ENCODE data around the gene CALHM4. TPM values are rescaled to one million over a fixed set of nuclear protein-coding genes. Genes with fewer than 3 reads are reported as not detected.

Gene CALHM4
- total RNA-seq, 2 experiments from 2014 or later = not detected

GRCh38 chr6:116513224-116513875 lies 40.2 kb upstream of the CALHM4 start:
- no peak overlapping the region for H3K4me3 ChIP-seq (ENCODE audit: low read depth, low read length, poor library complexity, severe bottlenecking)
- DNase-seq (ENCODE audit: low spot score) = no peak
- no peaks in the 10 kb centered on the region for H3K9me2 ChIP-seq (ENCODE audit: insufficient read depth, low read length)
- ChIA-PET CTCF (ENCODE audit: unreplicated experiment) (no interaction called here), POLR2A (interaction anchor here (0.7 to 2.1 kb wide), 4 partner anchors 11 to 80 kb away, joined by 3 to 6 read pairs (median 4); no protein-coding TSS in a partner anchor)
- intact Hi-C loops (cut with micrococcal nuclease; ENCODE audit: unreplicated experiment) = no loop called here
- no peaks in the 10 kb centered on the region for H4K20me1 ChIP-seq (ENCODE audit: insufficient read depth, low read length)
- no peak overlapping the region for H2AFZ ChIP-seq (ENCODE audit: low read length)
- no peak overlapping the region for H3K27ac ChIP-seq (ENCODE audit: low read depth, low read length, poor library complexity, severe bottlenecking)
- H3K9me3 ChIP-seq (ENCODE audit: low read length) = no peaks in the 10 kb centered on the region
- TF ChIP-seq EZH2phosphoT487 (IDR thresholded peaks at IDR 0.05; ENCODE audit: borderline replicate concordance, low read depth, low read length) (no peak), CTCF (conservative IDR thresholded peaks at IDR 0.05; ENCODE audit: low read length) (no peak)
- H3K4me2 ChIP-seq (ENCODE audit: low read length) = no peak overlapping the region
- no peaks in the 10 kb centered on the region for H3K36me3 ChIP-seq (ENCODE audit: insufficient read depth, low read length)
- no peaks in the 10 kb centered on the region for H3K4me1 ChIP-seq (ENCODE audit: insufficient read depth, low read length, poor library complexity, severe bottlenecking)
- H3K79me2 ChIP-seq (ENCODE audit: insufficient read depth, low read depth, low read length) = no peaks in the 10 kb centered on the region
- BruUV-seq (replicated peaks) = no TSS peak

- intact Hi-C loops (cut with micrococcal nuclease; ENCODE audit: unreplicated experiment) = no loop called here
- Histone ChIP-seq H3K36me3 (ENCODE audit: insufficient read depth, low read length) (no peaks in the 10 kb centered on the region), H3K4me3 (ENCODE audit: low read depth, low read length, poor library complexity, severe bottlenecking) (no peak overlapping the region), H3K9me3 (ENCODE audit: low read length) (no peaks in the 10 kb centered on the region), H3K4me2 (ENCODE audit: low read length) (no peak overlapping the region), H4K20me1 (ENCODE audit: insufficient read depth, low read length) (no peaks in the 10 kb centered on the region), H3K27ac (ENCODE audit: low read depth, low read length, poor library complexity, severe bottlenecking) (no peak overlapping the region), H3K79me2 (ENCODE audit: insufficient read depth, low read depth, low read length) (no peaks in the 10 kb centered on the region), H3K4me1 (ENCODE audit: insufficient read depth, low read length, poor library complexity, severe bottlenecking) (no peaks in the 10 kb centered on the region), H3K9me2 (ENCODE audit: insufficient read depth, low read length) (no peaks in the 10 kb centered on the region), H2AFZ (ENCODE audit: low read length) (no peak overlapping the region)
- CTCF ChIA-PET (ENCODE audit: unreplicated experiment) = no interaction called here
- POLR2A ChIA-PET = interaction anchor here (0.6 to 2.0 kb wide), 5 partner anchors 10 to 106 kb away, joined by 3 to 5 read pairs (median 3); no protein-coding TSS in a partner anchor
- DNase-seq (ENCODE audit: low spot score) = no peak
- no TSS peak for BruUV-seq (replicated peaks)
- TF ChIP-seq EZH2phosphoT487 (IDR thresholded peaks at IDR 0.05; ENCODE audit: borderline replicate concordance, low read depth, low read length) (no peak), CTCF (conservative IDR thresholded peaks at IDR 0.05; ENCODE audit: low read length) (no peak)
Observed at GRCh38 chr6:116514111-116514510, 39.4 kb upstream of the CALHM4 start.

GRCh38 chr6:116515141-116515540 lies 38.4 kb upstream of the CALHM4 start:
- CTCF ChIA-PET (ENCODE audit: unreplicated experiment) = no interaction called here
- POLR2A ChIA-PET = interaction anchor here (0.8 to 2.0 kb wide), 8 partner anchors 9 to 208 kb away, joined by 3 to 5 read pairs (median 4); no protein-coding TSS in a partner anchor
- no peak overlapping the region for H2AFZ ChIP-seq (ENCODE audit: low read length)
- TF ChIP-seq EZH2phosphoT487 (IDR thresholded peaks at IDR 0.05; ENCODE audit: borderline replicate concordance, low read depth, low read length) (no peak), CTCF (conservative IDR thresholded peaks at IDR 0.05; ENCODE audit: low read length) (no peak)
- no peaks in the 10 kb centered on the region for H3K79me2 ChIP-seq (ENCODE audit: insufficient read depth, low read depth, low read length)
- no peak overlapping the region for H3K27ac ChIP-seq (ENCODE audit: low read depth, low read length, poor library complexity, severe bottlenecking)
- H3K9me2 ChIP-seq (ENCODE audit: insufficient read depth, low read length) = no peaks in the 10 kb centered on the region
- no TSS peak for BruUV-seq (replicated peaks)
- intact Hi-C loops (cut with micrococcal nuclease; ENCODE audit: unreplicated experiment) = no loop called here
- H3K4me1 ChIP-seq (ENCODE audit: insufficient read depth, low read length, poor library complexity, severe bottlenecking) = no peaks in the 10 kb centered on the region
- no peaks in the 10 kb centered on the region for H3K9me3 ChIP-seq (ENCODE audit: low read length)
- DNase-seq (ENCODE audit: low spot score) = no peak
- H3K4me3 ChIP-seq (ENCODE audit: low read depth, low read length, poor library complexity, severe bottlenecking) = no peak overlapping the region
- no peak overlapping the region for H3K4me2 ChIP-seq (ENCODE audit: low read length)
- no peaks in the 10 kb centered on the region for H3K36me3 ChIP-seq (ENCODE audit: insufficient read depth, low read length)
- H4K20me1 ChIP-seq (ENCODE audit: insufficient read depth, low read length) = no peaks in the 10 kb centered on the region
